Astrocyte of the spinal cord (primary cell): ENCODE data around the gene CDK1.

ENCODE experiments used
- DNase-seq: peaks from one replicate; pipeline ENCODE4 v3.0.0; 2011; ENCODE audit warnings: low read depth, low spot score
- H3K4me3 ChIP-seq: 2 replicates; pipeline ENCODE4 v1.5.1; 2011; ENCODE audit warnings: low read depth, mild to moderate bottlenecking, low read length, moderate library complexity
- in situ Hi-C: cut with HindIII; loops from 2 replicates; pipeline ENCODE4 v1.10.0; 2017; ENCODE audit warnings: low sequenced_read_pairs
- TF ChIP-seq, protein P1 (sequence below): IDR thresholded peaks from 2 replicates; pipeline ENCODE4 v1.5.1; 2012; ENCODE audit warnings: low read depth, mild to moderate bottlenecking, low read length, inconsistent platforms

CDK1 gene

DNA sequence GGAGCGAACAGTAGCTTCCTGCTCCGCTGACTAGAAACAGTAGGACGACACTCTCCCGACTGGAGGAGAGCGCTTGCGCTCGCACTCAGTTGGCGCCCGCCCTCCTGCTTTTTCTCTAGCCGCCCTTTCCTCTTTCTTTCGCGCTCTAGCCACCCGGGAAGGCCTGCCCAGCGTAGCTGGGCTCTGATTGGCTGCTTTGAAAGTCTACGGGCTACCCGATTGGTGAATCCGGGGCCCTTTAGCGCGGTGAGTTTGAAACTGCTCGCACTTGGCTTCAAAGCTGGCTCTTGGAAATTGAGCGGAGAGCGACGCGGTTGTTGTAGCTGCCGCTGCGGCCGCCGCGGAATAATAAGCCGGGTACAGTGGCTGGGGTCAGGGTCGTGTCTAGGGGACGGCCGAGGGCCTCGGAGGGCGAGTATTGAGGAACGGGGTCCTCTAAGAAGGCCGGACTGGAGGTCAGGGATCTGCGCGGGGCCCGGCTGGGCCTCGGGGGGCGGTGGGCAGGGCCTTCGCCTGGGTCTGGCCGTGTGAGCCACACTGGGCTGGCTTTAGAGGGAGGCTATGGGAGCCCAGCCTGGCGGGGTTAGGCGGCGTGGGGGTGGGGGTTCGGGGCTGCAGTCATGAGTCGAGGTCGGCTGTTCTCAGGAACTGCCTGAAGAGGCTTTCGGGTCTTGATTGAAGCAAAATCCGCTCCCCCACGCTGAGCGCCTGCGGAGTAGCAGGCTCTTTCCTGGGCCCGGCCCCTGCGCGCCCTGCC is at the start of gene CDK1:
TSS of gene CDK1 (plus strand) at position 265 of the 757 bp plus-strand sequence. CDS start 1,688 bp downstream, outside the sequence.
- H3K4me3 ChIP-seq = peak within 1 kb of the TSS; percentile 81
- peak; percentile 99 for DNase-seq
- in situ Hi-C loops = no loop called here
- TF ChIP-seq, protein P1, sequence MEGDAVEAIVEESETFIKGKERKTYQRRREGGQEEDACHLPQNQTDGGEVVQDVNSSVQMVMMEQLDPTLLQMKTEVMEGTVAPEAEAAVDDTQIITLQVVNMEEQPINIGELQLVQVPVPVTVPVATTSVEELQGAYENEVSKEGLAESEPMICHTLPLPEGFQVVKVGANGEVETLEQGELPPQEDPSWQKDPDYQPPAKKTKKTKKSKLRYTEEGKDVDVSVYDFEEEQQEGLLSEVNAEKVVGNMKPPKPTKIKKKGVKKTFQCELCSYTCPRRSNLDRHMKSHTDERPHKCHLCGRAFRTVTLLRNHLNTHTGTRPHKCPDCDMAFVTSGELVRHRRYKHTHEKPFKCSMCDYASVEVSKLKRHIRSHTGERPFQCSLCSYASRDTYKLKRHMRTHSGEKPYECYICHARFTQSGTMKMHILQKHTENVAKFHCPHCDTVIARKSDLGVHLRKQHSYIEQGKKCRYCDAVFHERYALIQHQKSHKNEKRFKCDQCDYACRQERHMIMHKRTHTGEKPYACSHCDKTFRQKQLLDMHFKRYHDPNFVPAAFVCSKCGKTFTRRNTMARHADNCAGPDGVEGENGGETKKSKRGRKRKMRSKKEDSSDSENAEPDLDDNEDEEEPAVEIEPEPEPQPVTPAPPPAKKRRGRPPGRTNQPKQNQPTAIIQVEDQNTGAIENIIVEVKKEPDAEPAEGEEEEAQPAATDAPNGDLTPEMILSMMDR = no peak

DNA sequence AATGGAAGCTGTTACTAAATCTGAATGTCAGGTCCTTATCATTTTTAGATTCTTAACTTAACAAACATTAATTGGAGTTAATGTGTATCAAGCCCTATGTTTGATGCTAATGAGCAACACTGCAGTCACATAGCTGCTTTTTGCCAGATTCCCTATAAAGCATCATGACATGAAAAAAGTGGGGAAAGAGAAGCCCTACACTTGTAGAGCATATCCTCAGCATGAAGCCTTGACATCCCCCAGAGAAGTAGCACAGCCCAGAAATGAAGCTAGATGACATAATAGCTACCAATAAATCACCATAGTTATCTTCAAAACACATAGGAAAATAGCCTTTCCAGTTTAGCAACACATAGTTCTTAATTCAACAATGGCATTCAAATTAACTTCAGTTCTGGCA is 49.2 kb upstream of the CDK1 start:
- DNase-seq = no peak
- TF ChIP-seq, protein P1 = no peak
- in situ Hi-C loops = no loop called here
- no peak overlapping the region for H3K4me3 ChIP-seq

DNA sequence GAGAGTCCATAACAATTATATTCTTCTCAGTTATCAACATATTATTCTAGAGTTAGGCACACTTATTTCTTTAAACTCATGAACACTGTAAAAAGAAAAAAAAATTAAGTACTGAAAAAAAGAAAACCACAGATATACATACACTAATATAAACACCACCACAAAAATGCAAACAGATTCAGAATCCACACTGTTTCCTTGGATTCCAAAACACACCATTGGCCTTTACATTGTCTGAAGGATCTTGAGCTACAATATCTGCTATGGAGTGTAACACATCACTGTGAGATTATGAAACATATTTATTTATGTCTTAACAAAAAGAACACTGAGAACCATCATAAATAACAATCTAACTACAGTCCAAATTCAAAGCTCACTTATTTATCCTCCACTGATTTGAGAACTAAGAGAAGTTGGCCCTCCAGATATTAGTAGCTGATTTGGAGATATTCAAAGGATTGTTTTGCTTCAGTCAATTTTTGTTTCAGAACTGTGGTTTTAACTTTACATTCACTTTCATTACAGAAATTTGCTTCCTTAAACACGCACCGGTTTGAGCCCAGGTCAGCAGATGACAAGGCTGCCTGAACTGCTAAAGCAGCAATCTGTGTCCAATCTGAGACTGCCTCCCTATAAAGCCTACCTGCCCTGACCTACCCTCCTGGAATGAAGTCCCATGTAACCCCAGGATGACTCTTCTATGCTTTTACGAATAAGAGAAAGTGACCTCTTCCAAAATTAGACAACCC is 47.0 kb upstream of the CDK1 start:
- no peak for DNase-seq
- no peak overlapping the region for H3K4me3 ChIP-seq
- TF ChIP-seq, protein P1 = no peak
- in situ Hi-C loops = no loop called here

DNA sequence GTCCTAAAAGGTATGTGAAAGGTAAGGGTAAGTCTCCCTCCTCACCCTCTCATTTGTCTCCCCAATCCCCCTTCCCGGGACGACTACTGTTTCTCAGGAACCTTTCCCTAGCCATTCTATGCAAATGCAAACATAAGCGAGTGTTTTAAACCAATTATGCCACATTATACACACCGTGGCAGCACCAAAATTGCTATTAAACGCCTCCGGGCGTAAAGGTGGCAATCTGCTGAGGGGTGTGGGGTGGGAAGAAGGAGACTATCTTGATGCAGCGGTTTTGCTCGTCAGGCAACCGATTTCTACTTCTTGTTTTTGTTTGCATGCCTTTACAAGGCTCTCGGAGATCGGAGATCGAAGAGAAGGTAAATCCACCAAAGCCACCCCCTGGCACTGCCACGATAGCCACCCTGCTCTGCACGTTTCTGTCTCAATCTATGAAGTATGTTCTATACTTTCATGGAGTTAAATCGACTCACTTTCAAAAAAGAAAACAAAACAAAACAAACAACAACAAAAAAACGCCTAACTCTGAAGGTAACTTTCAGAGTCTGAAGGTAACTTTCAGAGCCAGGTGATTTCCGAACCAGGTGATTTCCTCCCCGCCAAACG is 46.0 kb upstream of the CDK1 start:
- peak overlapping the region; percentile 51 for H3K4me3 ChIP-seq
- in situ Hi-C loops = no loop called here
- TF ChIP-seq, protein P1 = no peak
- DNase-seq = no peak

DNA sequence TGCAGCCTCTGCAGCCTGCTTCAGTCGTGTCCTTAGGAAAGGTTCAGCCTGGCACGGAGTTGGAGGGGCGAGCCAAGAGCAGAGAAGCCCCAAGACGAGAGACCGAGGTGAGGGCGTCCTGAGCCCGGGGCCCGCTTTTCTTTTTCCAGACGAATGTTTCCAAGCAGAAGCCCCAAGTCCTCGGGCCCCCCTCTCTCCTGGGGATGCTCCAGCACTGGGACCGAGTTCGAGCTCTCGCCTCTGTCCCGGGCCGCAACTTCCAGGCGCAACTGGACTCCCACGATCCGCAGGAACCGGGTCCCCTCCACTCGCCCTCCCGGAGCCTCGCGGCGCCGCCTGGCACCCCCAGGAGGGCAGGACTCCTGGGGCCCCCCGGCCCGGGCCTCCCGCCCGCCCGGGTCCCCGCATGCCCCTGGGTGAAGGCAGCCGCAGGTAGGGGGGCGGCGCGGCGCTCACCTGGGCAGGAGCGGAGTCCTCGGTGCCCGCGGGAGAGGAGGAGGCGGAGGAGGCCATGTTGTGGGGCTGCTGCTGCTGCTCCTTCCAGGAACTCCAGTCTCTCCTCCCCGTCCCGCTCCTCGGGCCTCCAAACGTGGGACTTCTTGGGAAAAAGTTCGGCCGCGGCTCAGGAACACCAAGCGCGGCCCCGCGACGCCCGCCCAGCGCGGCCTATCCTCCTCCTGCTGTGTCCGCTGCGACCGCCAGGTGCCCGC is 45.3 kb upstream of the CDK1 start:
- H3K4me3 ChIP-seq = peak overlapping the region; percentile 51
- no peak for DNase-seq
- TF ChIP-seq, protein P1 = no peak
- in situ Hi-C loops = no loop called here

DNA sequence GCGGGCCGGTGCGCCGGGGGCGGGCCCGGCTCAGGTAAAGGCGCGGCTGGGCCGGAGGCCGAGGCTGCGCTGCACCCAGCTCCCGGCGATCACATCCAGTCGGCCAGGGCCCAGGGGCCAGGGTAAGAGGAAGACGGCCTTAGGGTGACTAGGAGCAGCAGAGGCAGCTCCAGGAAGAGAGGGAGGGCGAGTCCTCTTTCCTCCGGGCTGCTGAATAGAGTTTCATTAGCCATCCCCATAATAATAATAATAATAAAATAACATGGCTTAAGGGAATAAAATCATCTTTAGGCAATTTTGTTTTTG is 44.8 kb upstream of the CDK1 start:
- DNase-seq = no peak
- TF ChIP-seq, protein P1 = no peak
- H3K4me3 ChIP-seq = peak overlapping the region; percentile 51
- in situ Hi-C loops = no loop called here
